Middle frontal gyrus (tissue), 1 donor: ENCODE results near the gene FUT8.

Experiments used
- DNase-seq: peaks from one replicate; pipeline ENCODE4 v3.0.0-alpha.2; 2015; ENCODE audit warnings: low spot score; ENCODE audit errors: extremely low spot score

FUT8 gene

DNA sequence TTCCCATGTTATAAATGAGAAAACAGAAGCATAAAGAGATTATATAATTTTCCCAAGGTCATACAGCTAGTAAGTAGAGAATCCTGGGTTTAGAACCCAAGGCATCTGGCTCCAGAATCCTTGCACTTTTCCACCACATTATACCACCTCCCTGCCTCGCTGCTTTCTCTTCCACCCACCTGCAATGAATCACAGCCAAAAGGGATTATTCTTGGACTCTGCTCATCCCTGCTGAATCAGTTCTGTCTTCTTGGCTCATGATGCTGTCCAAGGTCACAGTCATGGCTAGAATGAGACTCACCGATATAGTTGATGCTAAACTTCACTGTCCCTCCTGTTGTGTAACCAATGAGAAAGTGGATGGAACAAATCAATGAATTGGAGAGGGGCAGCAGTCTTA, 356.6 kb downstream of the FUT8 start:
- DNase-seq: no peak

DNA sequence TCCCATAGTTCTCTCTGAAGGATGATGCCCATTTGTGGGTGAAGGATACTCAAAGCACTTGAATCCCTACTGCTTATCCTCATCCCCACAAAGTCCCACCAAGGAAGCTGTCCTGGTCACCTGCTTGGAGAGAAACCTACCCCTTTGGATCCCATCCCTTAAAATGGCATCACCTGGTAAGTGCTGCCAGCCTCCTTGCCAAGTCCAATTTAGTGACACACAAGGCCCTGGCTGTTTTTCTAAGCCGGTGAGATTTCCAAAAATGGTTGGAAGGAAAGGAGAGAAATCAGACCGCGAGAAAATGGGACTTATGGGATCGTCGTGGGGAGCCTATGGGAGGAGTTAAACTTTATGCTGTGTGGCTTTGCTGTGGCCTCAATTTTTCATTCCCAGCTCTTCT, 358.2 kb downstream of the FUT8 start:
- DNase-seq: no peak

DNA sequence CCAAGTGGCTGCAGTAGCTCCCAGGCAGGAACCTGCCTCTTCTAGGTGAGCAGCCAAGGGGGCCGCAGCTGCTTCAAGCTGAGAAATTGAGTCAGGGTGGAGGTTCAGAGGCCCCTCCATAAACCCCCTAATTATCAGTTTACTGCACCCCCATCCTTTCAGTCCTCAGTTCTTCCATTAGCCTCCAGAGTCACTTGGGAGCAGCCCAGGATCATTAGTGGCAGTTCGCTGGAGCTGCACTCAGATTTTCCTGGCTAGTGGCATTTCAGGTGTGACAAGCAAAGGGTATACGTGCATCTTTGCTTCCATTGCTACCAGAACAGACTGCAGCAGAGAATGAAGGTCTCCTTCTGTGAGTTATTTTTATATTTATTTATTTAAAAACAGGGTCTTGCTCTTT, 358.7 kb downstream of the FUT8 start:
- DNase-seq: no peak

DNA sequence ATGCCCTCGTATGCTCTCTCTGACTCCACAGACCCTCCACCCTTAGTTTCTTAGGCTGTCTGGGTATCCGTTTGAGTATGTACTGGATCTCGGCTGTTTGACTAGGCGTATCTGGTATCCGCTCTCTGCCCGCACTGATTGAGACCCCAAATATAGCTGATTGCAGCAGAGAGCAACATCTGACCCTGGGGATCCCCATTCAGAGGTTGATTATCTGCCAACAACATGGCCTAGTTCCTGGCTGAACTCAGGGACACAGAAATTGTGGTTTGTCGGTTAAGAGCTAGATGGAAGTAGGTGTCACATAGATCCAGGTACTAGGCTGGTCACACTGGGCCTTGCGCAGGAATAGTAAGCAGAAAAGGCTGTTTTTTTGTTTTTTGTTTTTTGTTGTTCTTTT, 359.9 kb downstream of the FUT8 start:
- no peak for DNase-seq

DNA sequence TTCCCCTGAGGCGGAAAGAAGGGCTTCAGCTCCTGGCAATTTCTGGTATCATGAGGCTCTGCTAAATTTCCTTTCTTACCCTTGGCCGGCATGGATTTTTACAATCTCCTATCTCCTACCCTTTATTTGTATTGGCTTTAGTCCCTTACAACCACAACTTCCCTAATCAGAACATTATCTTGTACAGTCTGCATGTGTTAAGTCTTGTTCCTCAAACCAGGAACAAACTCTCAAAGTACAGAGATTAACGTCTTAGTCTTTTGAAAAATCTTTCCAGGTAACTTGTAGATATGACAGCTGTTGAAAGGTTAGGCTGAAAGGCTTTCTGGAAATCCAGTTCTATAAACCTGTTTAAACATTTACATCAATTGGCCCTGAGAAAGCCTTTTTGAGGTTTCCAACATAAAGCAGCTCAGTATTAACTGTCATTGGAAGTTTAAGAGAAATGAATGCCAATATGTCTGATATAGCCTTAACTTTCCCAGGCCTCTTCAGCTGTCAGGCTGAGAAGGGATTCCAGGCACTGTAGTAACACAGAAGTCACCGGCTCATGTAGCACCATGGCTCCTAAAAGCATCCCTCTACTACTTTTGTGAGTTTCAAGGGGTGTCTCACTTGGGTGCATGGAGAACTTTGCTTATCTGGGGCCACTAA, 360.5 kb downstream of the FUT8 start:
- DNase-seq: no peak

DNA sequence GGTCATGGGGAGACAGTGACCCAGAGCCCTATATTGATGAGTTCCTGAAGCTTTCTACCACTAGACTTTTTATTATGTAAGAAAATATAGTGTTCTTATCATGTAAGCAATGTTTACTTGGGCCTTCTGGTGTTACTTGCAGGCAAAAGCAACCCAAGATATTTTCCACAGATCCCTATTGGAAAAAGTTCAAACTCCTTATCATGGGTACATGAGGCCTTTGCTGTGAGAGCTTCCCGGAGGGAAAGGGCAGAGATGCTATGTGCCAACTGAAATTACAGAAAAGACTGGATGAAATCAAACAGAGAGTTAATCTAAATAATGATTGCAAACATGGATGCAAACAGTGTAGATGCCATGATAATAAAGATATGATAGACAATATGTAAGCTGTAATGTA, 361.5 kb downstream of the FUT8 start:
- DNase-seq: no peak

DNA sequence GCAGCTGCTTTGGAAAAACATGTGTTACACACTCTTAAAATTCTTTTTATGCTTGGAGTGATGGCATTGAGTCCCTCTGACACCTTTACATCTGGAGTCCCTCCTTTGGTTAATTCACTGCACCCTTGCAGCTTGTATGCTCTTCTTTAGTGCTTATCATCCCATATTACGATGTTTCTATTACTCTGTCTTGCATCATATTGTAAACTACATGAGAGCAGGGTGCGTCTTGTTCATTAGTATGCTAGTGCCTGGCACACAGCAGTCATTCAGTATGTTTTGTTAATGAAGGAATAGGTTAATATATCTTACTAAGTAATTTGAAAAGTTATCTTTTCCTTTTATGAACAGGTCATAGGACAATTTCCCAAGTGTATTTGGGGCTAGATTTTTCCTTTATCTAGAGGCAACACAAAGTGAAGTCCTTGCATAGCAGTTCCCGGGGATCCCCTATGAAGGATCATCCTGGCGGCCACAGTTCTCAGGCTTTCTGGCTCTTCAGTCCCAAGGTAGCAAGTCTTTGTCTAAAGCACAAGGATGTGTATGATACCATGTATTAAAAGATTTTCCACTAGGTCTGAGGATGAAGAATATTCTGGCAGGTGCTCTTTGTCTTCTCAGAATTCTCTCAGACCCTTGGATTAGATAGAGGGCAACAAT, 363.8 kb downstream of the FUT8 start:
- no peak for DNase-seq

DNA sequence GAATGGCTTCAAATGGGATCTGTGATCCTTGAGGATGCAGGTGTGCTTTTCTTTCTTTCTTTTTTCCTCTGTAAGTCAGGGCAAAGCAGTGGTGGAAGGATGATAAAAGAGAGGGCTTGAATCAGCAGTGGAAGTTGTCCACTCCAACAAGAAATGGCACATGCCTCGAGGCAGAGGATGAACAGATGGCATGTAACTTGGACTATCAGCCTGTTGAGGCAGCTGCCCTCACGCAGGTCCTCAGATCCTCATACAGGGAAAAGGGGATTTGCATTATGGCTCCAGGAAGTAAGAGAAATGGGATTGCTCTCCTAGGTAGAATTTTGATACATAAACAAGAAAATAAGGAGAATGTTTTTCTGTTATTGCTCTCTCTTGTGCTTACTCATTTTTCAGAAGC, 368.0 kb downstream of the FUT8 start:
- DNase-seq: no peak

DNA sequence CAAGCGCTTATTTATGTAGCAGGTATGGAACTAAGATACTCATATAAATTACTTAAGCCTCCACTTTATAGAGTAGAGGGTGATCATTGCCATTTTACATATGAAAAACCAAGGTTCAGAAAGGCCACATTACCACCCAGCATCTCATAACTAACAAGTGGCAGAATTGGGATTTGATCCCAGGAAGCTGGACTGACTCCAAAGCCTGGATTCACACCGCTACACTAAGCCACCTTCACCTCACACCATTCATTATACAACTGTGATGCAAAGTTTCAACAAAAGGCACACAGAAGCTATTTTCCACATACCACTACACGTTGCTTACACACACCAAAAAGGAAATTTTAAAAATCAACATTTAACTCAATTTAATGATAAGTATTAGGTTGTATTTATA, 370.6 kb downstream of the FUT8 start:
- no peak for DNase-seq

DNA sequence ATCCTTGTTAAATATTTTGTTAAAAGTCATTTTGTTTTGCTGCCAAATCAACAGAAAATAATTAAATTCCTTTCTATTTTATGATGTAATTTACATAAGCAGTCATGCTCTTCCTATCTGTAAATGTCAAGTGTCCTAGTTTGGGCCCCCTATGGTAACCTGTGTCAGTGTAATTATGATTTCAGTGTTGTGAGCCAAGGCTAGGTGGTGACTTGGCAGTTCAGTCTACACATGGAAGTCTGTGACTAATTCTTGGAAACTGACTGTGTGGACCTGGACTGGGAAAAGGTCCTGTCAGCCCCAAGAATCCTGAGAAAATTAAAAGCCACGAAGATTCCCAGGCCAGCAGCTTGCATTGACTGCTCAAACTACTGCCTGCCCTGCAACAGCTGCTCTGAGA, 371.0 kb downstream of the FUT8 start:
- DNase-seq: no peak

DNA sequence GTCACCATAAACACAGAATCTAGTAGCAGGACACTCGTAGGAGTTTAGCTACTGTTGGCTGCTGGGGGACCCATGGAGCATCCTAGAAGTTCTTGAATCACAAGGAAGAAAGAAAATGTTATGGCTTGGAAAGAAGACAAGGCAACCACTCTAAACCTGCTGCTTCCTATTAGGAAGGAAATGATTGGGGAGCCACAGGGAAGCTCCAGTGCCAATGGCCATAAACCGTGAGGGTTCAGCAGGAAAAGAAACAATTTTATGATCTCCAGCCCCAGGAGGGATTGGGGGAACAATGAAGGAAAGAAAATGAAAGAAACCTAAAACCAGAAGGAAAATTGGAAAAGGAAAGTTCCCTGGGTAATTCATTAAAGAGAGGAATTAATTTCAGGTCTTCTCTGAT, 372.0 kb downstream of the FUT8 start:
- DNase-seq: no peak

DNA sequence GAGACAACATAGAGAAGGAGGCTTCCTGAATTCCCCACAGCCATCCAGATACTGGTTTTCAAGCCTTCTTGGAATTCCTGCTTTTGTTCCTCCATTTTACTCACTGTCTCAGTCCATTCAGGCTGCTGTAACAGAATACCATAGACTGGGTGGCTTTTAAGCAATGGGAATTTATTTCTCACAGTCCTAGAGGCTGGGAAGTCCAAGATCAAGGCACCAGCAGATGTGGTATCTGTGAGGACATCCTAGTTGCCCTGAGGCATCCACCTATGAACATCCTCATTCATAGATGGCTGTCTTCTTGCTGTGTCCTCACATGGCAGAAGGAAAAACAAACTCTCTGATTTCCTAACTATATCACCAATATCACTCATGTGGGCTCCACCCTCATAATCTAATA, 374.9 kb downstream of the FUT8 start:
- no peak for DNase-seq

DNA sequence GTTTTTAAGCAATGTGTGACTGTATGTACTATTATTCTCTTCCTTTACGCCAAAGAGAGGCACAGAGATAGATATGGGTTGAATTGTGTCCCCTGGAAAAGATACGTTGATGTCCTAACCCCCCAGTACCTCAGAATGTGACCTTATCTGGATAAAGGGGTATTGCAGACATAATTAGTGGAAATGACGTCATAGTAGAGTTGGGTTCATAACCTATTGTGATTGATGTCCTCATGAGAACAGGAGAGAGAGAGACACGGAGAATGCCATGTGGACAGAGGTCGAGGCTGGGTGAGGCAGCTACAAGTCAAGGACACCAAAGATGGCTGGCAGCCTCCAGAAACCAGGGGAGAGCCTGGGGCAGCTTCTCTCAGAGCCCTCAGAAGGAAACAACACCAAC, 376.3 kb downstream of the FUT8 start:
- DNase-seq: no peak

DNA sequence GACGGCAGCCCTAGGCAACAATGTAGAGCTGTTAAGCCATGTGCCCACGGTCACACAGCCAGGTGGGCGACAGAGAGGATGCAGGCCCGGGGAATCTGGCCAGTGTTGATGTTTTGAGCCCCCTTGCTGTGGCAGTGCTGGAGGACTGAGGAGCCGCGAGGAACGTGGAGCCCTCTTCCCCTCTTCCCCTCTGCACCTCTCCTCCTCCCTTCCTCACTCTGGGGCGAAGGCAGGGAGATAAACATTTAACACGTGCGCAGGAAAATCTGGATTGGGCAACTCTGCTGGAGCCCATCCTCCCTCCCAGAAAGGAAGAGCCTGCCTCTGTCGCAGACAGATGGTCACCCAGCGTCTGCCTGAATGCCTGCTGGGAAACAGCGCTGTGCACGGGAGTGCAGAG, 376.8 kb downstream of the FUT8 start:
- DNase-seq: no peak

DNA sequence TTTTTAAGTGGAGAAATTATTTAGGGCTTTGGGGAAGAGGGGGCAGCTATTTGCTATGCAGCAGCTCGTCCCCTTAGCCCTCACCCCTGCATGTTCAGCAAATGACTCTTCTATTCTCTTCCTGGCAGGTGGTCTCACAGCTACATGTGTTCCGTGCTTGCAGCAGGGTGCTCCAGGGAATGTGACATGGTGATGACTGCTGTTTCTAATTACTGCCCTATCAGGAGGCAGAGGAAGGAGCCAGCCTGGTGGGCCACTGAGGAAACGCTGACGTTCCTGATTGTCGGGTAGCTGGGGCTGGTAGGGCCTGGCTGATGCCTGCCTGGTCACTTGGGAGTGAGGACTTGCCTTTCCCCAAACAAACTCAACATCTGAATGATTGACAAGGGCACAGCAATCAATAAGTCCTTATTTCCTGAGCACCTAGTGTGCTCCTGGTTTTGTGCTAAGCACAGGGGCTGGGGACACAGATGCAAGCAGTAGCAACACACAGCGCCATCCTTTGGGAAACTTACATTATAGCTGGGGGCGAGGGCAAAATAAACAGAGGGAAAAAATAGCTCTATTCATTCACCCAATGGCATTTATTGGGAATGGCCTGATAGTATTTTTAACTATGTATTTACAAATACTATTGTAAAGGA, 377.8 kb downstream of the FUT8 start:
- DNase-seq: no peak

DNA sequence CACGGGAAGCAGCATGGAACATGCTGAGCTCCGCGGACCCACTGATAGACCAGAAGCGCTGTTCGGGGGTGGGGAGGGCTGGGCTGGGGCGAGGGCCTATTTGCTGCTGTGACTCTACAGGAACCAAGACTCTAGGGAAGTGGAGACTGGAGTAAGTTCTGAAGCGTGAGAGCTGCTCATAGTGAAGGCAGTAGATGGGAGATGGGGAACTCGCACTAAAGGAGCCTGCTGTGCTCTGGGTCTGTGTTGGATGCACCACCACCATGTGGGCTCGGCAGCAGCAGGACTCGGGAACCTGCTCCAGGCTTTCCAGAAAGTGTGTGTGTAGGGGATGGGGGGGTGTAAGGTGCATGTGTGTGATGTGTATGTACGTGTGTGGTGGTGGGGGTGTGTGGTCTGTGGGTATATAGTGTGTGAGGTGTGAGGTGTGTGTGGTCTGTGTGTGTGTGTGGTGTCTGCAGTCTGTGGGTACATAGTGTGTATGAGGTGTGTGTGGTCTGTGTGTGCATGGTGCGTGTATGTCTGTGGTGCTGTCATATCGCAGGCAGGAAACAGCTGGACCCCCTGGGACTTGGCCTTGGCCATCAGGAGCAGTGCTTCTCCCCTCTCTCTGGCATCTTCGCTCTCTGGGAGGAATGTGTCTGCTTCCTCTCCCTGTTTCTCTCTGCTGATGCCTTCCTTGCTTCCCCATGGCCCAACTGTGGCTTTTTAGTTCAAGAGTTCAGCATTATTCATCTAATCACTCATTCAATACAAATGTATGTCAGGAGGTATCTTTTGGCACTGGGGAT, 378.9 kb downstream of the FUT8 start:
- no peak for DNase-seq

DNA sequence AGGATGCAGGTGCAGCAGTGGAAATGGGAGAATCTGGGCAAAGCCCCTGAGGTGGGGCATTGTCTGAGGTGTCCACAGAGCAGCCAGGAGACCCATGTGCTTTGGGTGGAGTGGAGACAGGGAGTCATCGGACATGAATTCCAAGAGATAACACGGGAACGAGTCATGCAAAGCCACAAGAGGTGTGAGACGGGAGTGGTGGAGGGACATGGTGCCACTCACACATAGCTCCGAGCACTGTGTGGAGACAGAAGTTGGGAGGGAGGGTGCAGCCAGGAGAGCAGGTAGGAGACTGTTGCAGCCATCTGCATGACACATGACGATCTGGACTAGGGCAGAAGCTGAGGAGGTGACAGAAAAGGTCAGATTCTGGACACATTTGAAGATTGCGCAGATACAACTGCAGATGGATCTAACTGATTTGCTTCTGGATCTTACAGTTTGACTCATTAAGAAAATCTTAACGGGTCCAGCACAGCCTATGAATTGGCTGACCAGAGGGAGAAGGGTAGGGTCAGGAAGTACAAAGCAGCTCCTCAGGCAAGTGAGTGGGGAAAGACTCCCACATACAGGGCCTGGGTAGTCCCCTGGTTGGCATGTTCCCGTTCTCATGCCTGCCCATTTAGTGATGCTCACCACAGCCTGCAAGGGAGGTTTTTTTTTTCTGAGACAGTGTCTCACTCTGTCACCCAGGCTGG, 379.8 kb downstream of the FUT8 start:
- DNase-seq: no peak
